ENCODE data around the gene ISG15.

DNA sequence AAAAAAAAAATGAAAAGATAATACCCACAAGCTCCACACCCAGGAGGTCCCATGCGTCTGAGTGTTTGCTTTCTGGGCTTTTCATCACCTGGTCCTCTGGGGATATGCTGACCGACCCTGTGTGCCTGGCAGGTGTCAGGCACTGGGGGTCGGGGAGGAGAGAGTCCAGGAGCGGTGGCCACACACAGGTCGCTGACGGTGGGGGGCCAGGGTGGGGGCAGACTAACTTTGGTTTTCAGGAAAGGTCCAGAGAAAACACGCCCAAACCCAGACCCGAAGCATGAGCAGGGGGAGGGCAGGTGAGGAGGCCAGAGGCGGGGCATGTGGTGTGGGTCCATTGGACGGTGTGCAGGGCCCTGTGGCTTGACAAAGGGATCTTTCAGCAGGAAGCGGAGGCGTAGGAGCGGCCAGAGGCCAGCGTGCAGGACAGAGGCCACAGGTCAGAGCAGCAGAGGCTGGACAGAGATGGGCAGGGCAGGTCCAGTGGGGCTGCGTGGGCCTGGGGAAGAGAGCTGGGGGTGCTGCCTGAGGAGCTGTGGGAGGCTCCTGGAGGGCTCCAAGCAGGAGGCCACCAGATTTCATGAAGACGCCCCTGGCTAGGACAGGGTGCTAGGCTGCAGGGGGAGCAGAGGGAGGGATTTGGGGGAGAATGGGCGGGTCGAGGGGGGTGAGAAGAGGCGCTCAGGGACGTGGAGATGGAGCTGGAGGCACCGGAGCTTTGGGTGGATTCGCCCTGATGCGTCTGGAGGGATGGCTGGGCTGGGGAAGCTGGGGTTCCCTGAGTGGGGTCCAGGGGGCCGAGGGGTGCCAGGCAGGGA, 45.0 kb downstream of the ISG15 start:
- TF ChIP-seq, protein P1, sequence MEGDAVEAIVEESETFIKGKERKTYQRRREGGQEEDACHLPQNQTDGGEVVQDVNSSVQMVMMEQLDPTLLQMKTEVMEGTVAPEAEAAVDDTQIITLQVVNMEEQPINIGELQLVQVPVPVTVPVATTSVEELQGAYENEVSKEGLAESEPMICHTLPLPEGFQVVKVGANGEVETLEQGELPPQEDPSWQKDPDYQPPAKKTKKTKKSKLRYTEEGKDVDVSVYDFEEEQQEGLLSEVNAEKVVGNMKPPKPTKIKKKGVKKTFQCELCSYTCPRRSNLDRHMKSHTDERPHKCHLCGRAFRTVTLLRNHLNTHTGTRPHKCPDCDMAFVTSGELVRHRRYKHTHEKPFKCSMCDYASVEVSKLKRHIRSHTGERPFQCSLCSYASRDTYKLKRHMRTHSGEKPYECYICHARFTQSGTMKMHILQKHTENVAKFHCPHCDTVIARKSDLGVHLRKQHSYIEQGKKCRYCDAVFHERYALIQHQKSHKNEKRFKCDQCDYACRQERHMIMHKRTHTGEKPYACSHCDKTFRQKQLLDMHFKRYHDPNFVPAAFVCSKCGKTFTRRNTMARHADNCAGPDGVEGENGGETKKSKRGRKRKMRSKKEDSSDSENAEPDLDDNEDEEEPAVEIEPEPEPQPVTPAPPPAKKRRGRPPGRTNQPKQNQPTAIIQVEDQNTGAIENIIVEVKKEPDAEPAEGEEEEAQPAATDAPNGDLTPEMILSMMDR (IDR thresholded peaks at IDR 0.05) = no peak
- no peak for TF ChIP-seq POLR2A (IDR thresholded peaks at IDR 0.05)

Data from body of pancreas (tissue), 4 donors.